ENCODE measurements around the gene ERGIC2.

DNA sequence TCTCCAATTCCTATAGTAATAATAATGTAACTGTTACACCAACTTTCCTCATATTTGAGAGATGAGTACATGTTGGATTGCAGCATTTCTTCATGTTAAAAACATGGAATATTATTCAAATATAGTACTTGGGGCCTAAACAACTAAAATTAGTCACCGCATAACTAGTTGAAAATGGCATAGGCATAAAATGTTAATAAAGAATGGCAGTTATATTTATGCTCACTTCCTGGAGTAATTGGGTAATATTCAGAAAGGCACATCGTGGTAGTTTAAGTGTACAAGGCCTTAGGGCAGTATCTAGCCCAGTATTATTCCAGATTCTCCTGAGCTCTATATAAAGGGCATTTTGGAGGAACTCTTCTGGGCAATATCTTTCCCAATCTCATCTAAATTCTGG is 46.0 kb downstream of the ERGIC2 start:
- TF ChIP-seq EZH2 (IDR thresholded peaks at IDR 0.05): no peak
- no peak for TF ChIP-seq POLR2AphosphoS5 (IDR thresholded peaks at IDR 0.05; ENCODE audit: borderline replicate concordance, low read depth, low read length)
- TF ChIP-seq FOXP2 (optimal IDR thresholded peaks at IDR 0.05; ENCODE audit: control extremely low read depth, extremely low read length, insufficient read depth): no peak

All from SK-N-MC (cell line).